ENCODE data around the gene IGF2R.

GRCh38 chr6:160135907-160136655 lies 167.2 kb downstream of the IGF2R start:
- no peak for TF ChIP-seq CTCF (IDR thresholded peaks at IDR 0.05)
- TF ChIP-seq EP300 (IDR thresholded peaks at IDR 0.05) = no peak
- TF ChIP-seq POLR2AphosphoS5 (IDR thresholded peaks at IDR 0.05) = no peak

Measured in stomach (tissue), 4 donors.